ENCODE data around the gene ANKRD35.
"Not testable (repeated sequence)": the region's sequence is repeated elsewhere in the genome, so short reads cannot be mapped to it uniquely, and the experiment has no call there.

Gene ANKRD35, protein sequence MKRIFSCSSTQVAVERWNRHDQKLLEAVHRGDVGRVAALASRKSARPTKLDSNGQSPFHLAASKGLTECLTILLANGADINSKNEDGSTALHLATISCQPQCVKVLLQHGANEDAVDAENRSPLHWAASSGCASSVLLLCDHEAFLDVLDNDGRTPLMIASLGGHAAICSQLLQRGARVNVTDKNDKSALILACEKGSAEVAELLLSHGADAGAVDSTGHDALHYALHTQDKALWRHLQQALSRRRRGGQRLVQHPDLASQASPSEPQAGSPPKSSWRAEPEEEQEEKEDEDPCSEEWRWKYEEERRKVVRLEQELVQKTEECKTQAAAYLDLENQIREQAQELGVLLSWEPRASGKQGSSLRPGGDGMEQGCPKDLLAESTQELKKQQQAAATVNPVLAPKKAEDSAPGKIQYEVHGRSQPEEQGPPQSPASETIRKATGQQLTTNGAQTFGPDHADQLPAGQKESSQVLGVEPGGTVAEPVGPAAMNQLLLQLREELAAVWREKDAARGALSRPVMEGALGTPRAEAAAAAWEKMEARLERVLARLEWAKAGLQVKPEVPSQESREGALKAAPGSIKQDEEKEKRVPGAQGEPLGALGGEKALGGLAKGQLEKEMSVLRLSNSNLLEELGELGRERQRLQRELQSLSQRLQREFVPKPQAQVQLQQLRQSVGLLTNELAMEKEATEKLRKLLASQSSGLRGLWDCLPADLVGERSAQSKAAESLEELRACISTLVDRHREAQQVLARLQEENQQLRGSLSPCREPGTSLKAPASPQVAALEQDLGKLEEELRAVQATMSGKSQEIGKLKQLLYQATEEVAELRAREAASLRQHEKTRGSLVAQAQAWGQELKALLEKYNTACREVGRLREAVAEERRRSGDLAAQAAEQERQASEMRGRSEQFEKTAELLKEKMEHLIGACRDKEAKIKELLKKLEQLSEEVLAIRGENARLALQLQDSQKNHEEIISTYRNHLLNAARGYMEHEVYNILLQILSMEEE

DNA sequence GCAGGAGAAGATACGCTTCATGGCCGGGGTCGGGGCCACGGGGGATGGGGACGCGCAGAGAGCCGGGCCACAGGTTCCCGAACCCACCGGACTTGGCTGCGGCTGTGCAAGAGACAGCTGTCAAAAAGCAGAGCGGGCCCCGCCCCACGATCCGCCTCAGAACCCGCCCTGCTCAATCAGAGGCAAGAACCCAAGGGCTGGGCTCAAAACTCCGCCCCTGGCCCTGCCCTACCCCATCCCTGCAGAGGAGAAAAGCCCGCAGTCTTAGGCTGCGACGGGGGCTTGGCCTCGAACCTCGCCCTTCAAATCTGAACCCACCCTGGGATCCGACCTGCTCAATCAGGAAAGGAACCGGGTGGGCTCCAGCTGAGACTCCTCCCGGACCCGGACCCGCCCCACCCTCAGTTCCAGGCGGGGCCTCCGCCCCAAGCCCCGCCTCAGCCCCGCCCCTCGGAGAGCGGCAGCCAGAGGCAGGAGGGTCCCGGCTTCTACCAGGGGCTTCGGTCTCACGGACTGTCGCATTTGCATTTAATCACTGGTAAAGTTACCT is at the start of gene ANKRD35:
Gene ANKRD35, minus strand, starts transcription at position 129 of the 550 bp plus-strand sequence. Its CDS starts 108 bp downstream, at position 21.
- Histone ChIP-seq H3F3A (ENCODE audit: insufficient read depth, low read length) (no peaks in the 10 kb centered on the region), H3K9me3 (replicated peaks; ENCODE audit: insufficient read depth, low read length) (no peaks in the 10 kb centered on the region), H3K4me1 (ENCODE audit: low read length) (0 out of 2 replicates have a peak, but pooled peaks cover 4% of the 10 kb centered on the region), H3K4me3 (ENCODE audit: low read length) (peak within 1 kb of the TSS; percentile 66), H2AFZ (ENCODE audit: low read length) (peak within 1 kb of the TSS; percentile 77), H3K36me3 (replicated peaks; ENCODE audit: insufficient read depth, low read length) (no peaks in the 10 kb centered on the region), H4K20me1 (ENCODE audit: insufficient read depth, low read length) (no peaks in the 10 kb centered on the region), H3K4me2 (ENCODE audit: low read depth, low read length) (peak within 1 kb of the TSS; percentile 97), H3K9ac (ENCODE audit: low read length) (no peak within 1 kb of the TSS), H3K27ac (ENCODE audit: low read length) (no peak within 1 kb of the TSS), H3K9me2 (replicated peaks; ENCODE audit: insufficient read depth, low read length) (no peaks in the 10 kb centered on the region), H3K27me3 (replicated peaks; ENCODE audit: insufficient read depth, low read length) (peaks cover 21% of the 10 kb centered on the region), H3K79me2 (ENCODE audit: low read length) (no peaks in the 10 kb centered on the region)
- peak; percentile 94 for DNase-seq
- TF ChIP-seq, protein P1, sequence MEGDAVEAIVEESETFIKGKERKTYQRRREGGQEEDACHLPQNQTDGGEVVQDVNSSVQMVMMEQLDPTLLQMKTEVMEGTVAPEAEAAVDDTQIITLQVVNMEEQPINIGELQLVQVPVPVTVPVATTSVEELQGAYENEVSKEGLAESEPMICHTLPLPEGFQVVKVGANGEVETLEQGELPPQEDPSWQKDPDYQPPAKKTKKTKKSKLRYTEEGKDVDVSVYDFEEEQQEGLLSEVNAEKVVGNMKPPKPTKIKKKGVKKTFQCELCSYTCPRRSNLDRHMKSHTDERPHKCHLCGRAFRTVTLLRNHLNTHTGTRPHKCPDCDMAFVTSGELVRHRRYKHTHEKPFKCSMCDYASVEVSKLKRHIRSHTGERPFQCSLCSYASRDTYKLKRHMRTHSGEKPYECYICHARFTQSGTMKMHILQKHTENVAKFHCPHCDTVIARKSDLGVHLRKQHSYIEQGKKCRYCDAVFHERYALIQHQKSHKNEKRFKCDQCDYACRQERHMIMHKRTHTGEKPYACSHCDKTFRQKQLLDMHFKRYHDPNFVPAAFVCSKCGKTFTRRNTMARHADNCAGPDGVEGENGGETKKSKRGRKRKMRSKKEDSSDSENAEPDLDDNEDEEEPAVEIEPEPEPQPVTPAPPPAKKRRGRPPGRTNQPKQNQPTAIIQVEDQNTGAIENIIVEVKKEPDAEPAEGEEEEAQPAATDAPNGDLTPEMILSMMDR (IDR thresholded peaks at IDR 0.05; ENCODE audit: low read length) = no peak
- TF ChIP-seq EZH2 (optimal IDR thresholded peaks at IDR 0.05; ENCODE audit: low read depth, low read length) (no peak), EZH2phosphoT487 (IDR thresholded peaks at IDR 0.05; ENCODE audit: low read length) (no peak)

DNA sequence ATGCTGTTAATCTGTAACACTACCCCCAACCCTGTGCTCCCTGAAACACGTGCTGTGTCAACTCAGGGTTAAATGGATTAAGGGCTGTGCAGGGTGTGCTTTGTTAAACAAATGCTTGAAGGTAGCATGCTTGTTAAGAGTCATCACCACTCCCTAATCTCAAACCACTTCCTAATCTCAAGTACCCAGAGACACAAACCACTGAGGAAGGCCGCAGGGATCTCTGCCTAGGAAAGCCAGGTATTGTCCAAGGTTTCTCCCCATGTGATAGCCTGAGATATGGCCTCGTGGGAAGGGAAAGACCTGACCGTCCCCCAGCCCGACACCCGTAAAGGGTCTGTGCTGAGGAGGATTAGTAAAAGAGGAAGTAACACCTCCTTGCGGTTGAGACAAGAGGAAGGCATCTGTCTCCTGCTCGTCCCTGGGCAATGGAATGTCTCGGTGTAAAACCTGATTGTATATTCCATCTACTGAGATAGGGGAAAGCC is 46.9 kb upstream of the ANKRD35 start:
- peak overlapping the region; percentile 54; the same call in 1 of the 2 replicates for H3K27ac ChIP-seq (ENCODE audit: low read length)

DNA sequence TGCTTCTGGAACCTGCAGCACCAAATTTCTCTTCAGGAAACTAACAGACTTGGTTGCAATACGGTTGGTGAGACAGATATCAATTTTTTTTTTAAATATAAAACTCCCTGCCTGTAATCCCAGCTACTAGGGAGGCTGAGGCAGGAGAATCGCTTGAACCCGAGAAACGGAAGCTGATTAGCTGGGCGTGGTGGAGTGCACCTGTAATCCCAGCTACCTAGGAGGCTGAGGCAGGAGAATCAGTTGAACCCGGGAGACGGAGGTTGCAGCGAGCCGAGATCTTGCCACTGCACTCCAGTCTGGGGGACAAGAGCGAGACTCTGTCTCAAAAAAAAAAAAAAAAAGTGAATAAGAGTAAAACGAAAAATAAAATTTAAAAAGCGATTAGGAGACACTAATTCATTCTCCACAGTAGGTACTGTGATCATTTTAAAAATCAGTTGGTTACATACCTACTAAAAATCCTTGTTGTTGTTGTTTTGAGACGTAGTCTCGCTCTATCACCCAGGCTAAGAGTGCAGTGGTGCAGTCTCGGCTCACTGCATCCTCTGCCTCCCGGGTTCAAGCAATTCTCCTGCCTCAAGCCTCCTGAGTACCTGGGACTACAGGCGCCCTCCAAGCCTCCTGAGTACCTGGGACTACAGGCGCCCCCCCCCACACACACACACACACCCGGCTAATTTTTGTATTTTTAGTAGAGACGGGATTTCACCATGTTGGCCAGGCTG is 42.4 kb upstream of the ANKRD35 start:
- TF ChIP-seq, protein P1 (IDR thresholded peaks at IDR 0.05; ENCODE audit: low read length) = no peak
- no peak for TF ChIP-seq EZH2phosphoT487 (IDR thresholded peaks at IDR 0.05; ENCODE audit: low read length)
- peaks cover 29% of the 10 kb centered on the region for H3F3A ChIP-seq (ENCODE audit: insufficient read depth, low read length)
- H3K4me2 ChIP-seq (ENCODE audit: low read depth, low read length) = peak overlapping the region; percentile 72
- H3K27me3 ChIP-seq (replicated peaks; ENCODE audit: insufficient read depth, low read length) = no peaks in the 10 kb centered on the region
- H3K4me3 ChIP-seq (ENCODE audit: low read length) = peak overlapping the region; percentile 94
- H3K79me2 ChIP-seq (ENCODE audit: low read length) = peaks cover 22% of the 10 kb centered on the region
- no peaks in the 10 kb centered on the region for H4K20me1 ChIP-seq (ENCODE audit: insufficient read depth, low read length)
- H3K4me1 ChIP-seq (ENCODE audit: low read length) = peaks cover 13% of the 10 kb centered on the region
- no peak for DNase-seq
- no peaks in the 10 kb centered on the region for H3K9me3 ChIP-seq (replicated peaks; ENCODE audit: insufficient read depth, low read length)
- H3K36me3 ChIP-seq (replicated peaks; ENCODE audit: insufficient read depth, low read length) = peaks cover 9% of the 10 kb centered on the region; the same call in 1 of the 2 replicates
- peak overlapping the region; percentile 89 for H3K27ac ChIP-seq (ENCODE audit: low read length)
- H2AFZ ChIP-seq (ENCODE audit: low read length) = peak overlapping the region; percentile 78
- H3K9me2 ChIP-seq (replicated peaks; ENCODE audit: insufficient read depth, low read length) = no peaks in the 10 kb centered on the region
- peak overlapping the region; percentile 99 for H3K9ac ChIP-seq (ENCODE audit: low read length)

More for the DNA sequence above, 46.9 kb upstream of the ANKRD35 start:
- not testable (repeated sequence) for H3K27me3 ChIP-seq (replicated peaks; ENCODE audit: insufficient read depth, low read length); H3K9me2 ChIP-seq (replicated peaks; ENCODE audit: insufficient read depth, low read length); H3K9ac ChIP-seq (ENCODE audit: low read length); H4K20me1 ChIP-seq (ENCODE audit: insufficient read depth, low read length); H3K79me2 ChIP-seq (ENCODE audit: low read length); H3K36me3 ChIP-seq (replicated peaks; ENCODE audit: insufficient read depth, low read length); H3K9me3 ChIP-seq (replicated peaks; ENCODE audit: insufficient read depth, low read length)
- H2AFZ ChIP-seq (ENCODE audit: low read length) = peak overlapping the region; percentile 47
- H3K4me1 ChIP-seq (ENCODE audit: low read length) = peaks cover 23% of the 10 kb centered on the region
- H3F3A ChIP-seq (ENCODE audit: insufficient read depth, low read length) = peaks cover 27% of the 10 kb centered on the region
- DNase-seq = peak; percentile 52
- peak overlapping the region; percentile 46 for H3K4me2 ChIP-seq (ENCODE audit: low read depth, low read length)
- H3K4me3 ChIP-seq (ENCODE audit: low read length) = peak overlapping the region; percentile 9; the same call in 1 of the 2 replicates
